ENCODE data around the gene TRAM2. TPM values are rescaled to one million over a fixed set of nuclear protein-coding genes. Genes with fewer than 3 reads are reported as not detected.

TRAM2 gene
- total and polyA plus RNA-seq, 2 donors (not counting 3 experiments of a cell fraction or from before 2014, with no cell fraction given), result 85.7 to 98.6 TPM

DNA sequence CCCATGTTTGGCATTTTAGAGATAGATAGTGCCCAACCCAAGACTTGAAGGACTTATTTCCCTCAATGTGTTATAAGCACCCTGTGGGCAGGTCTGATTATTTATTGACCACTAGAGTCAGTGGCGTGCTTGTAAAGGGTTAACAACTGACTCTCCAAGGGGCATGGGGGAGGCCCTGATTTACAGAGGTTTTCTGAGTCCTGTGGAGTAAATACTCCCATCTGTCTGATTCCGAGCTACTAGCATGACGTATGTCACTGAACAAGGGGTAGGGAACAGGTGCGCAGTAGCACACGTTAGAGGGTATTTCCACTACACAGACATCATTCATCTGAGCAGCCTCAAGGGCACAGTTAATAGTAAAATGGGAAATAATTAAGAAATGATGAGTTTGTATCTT, 17.4 kb upstream of the TRAM2 start:
- no peaks in the 10 kb centered on the region for H3K9me1 ChIP-seq (replicated peaks; ENCODE audit: control insufficient read depth, extremely low read depth, insufficient read depth, low read length)
- TF ChIP-seq EZH2 (IDR thresholded peaks at IDR 0.05; ENCODE audit: borderline replicate concordance, low read depth, low read length, severe bottlenecking) (no peak), POLR2AphosphoS5 (IDR thresholded peaks at IDR 0.05; ENCODE audit: insufficient read depth, low read depth, low read length) (no peak), FOS (IDR thresholded peaks at IDR 0.05; ENCODE audit: borderline replicate concordance, insufficient read depth, low read length) (no peak), GATA2 (IDR thresholded peaks at IDR 0.05; ENCODE audit: insufficient read depth, insufficient read length, low read depth, low read length) (no peak), JUN (IDR thresholded peaks at IDR 0.05; ENCODE audit: borderline replicate concordance, insufficient read depth, insufficient read length, low read depth) (no peak), POLR2A (IDR thresholded peaks at IDR 0.05; ENCODE audit: low read depth, low read length) (no peak), MYC (IDR thresholded peaks at IDR 0.05; ENCODE audit: low read depth, low read length) (no peak)
- TF ChIP-seq, protein P1, sequence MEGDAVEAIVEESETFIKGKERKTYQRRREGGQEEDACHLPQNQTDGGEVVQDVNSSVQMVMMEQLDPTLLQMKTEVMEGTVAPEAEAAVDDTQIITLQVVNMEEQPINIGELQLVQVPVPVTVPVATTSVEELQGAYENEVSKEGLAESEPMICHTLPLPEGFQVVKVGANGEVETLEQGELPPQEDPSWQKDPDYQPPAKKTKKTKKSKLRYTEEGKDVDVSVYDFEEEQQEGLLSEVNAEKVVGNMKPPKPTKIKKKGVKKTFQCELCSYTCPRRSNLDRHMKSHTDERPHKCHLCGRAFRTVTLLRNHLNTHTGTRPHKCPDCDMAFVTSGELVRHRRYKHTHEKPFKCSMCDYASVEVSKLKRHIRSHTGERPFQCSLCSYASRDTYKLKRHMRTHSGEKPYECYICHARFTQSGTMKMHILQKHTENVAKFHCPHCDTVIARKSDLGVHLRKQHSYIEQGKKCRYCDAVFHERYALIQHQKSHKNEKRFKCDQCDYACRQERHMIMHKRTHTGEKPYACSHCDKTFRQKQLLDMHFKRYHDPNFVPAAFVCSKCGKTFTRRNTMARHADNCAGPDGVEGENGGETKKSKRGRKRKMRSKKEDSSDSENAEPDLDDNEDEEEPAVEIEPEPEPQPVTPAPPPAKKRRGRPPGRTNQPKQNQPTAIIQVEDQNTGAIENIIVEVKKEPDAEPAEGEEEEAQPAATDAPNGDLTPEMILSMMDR (IDR thresholded peaks at IDR 0.05; ENCODE audit: extremely low read depth in 1 of 2, insufficient read depth in 1 of 2, low read depth in 1 of 2, low read length in 2 of 2), result no peak
- TF ChIP-seq, protein P2, sequence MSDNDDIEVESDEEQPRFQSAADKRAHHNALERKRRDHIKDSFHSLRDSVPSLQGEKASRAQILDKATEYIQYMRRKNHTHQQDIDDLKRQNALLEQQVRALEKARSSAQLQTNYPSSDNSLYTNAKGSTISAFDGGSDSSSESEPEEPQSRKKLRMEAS (IDR thresholded peaks at IDR 0.05; ENCODE audit: insufficient read depth, insufficient read length), result no peak
- peaks cover 32% of the 10 kb centered on the region for H3K4me1 ChIP-seq (ENCODE audit: control insufficient read depth, extremely low read depth, insufficient read depth, low read length)
- no peaks in the 10 kb centered on the region for H4K20me1 ChIP-seq (replicated peaks; ENCODE audit: control insufficient read depth, extremely low read depth, insufficient read depth, low read length)
- no peaks in the 10 kb centered on the region for H3K79me2 ChIP-seq (ENCODE audit: control insufficient read depth, insufficient read depth, low read length)
- no peak overlapping the region for H3K4me3 ChIP-seq (replicated peaks in 1 of 3; ENCODE audit: insufficient read depth in 1 of 3, low read depth in 1 of 3, low read length in 3 of 3)
- dilution Hi-C loops (cut with MboI; ENCODE audit: extremely low pct_ligation_motif_present, low sequenced_read_pairs) (no loop called here), intact Hi-C loops (cut with micrococcal nuclease) (no loop called here)
- H3K9me3 ChIP-seq (replicated peaks; ENCODE audit: control insufficient read depth, insufficient read depth, low read length), result no peaks in the 10 kb centered on the region
- no peaks in the 10 kb centered on the region for H3K36me3 ChIP-seq (ENCODE audit: control insufficient read depth in 2 of 2, extremely low read depth in 1 of 2, insufficient read depth in 2 of 2, low read length in 2 of 2)
- DNase-seq (ENCODE audit: low read depth, low spot score) (no peak), FAIRE-seq (no peak)
- no peak overlapping the region for H3K9ac ChIP-seq (replicated peaks; ENCODE audit: extremely low read depth, insufficient read depth, low read length)
- no peaks in the 10 kb centered on the region for H3K27me3 ChIP-seq (ENCODE audit: control insufficient read depth in 2 of 2, insufficient read depth in 2 of 2, low read length in 2 of 2)
- POLR2A ChIA-PET, result no interaction called here
- no peak overlapping the region for H2AFZ ChIP-seq (ENCODE audit: low read depth, low read length)
- no peak overlapping the region for H3K4me2 ChIP-seq (ENCODE audit: insufficient read depth, low read length)
- BruUV-seq (replicated peaks), result no TSS peak
- CTCF ChIA-PET, result interaction anchor here (0.6 to 4.1 kb wide), 7 partner anchors 9 to 187 kb away, joined by 3 to 23 read pairs (median 4); partner anchors contain the start of gene TRAM2
- H3K27ac ChIP-seq (ENCODE audit: insufficient read depth, low read depth, low read length), result no peak overlapping the region

Data from endothelial cell of umbilical vein (primary cell).